ENCODE results near the gene NES.
A peak's percentile ranks its signal among the peaks of the same experiment; 100 is the strongest.

The NES gene

GRCh38 chr1:156703741-156704140 is 26.5 kb upstream of the NES start:
- no peak for DNase-seq (ENCODE audit: low spot score)

DNA sequence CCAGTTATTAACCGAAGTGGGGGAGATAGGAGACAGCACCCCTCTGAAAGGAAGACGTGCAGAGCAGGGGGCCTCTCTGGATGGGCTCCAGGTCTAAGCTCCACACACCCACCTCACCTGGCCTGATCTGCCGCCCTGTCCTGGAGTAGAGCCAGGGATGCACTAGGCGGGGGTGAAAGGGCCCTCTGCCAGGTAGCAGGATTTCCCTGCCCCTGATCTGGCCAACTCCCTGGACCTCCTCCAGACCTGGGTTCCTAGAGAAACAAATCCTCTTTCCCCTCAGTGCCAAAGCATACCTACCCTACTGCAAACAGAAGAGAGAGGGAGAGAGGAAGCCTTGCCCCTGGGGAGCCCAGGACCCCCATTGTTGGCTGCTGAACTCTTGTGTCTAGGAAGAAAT is 26.1 kb upstream of the NES start:
- DNase-seq (ENCODE audit: low spot score) = no peak

GRCh38 chr1:156700736-156701531 is 23.7 kb upstream of the NES start:
- DNase-seq (ENCODE audit: low spot score) = no peak

DNA sequence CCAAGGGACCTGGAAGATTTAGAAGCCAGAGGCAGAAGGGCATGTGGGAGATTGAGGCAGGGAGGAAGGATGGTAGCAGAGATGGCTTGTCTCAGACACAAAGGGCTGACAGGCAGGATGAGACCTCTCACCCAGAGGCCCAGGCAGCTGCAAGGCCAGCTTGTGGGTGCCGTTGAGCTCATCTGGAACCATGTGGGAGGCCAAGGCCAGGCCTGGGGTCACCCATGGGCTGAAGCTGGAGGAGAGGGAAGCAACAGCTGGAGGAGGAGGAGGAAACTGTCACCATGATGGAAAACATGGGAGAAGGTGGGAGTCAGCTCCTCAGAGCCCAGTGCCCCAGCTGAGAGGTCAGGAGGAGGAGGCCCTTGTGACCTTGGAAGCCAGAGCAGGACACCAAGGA is 21.8 kb upstream of the NES start:
- DNase-seq (ENCODE audit: low spot score) = no peak

DNA sequence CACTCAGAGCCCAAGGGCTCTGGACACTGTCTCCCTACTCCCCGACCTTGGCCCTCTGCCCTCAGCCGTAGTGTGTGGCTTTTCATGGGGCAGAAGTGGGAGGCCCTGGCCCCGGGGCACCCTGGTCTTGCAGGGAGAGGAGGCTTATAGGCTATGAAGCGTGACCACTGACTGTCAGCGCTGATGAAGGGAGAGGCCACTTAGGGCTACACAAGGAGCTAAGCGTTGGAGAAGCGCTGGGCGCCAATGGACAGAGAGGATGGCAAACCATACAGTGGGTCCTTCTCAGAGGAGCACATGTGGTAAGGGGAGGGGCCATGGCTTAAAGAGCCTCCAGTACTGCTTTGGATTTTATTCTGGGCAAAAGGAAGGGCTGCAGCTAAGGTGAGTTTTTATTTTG is 20.3 kb upstream of the NES start:
- no peak for DNase-seq (ENCODE audit: low spot score)

GRCh38 chr1:156696755-156697154 is 19.5 kb upstream of the NES start:
- no peak for DNase-seq (ENCODE audit: low spot score)

GRCh38 chr1:156694690-156694962 is 17.4 kb upstream of the NES start:
- no peak for DNase-seq (ENCODE audit: low spot score)

DNA sequence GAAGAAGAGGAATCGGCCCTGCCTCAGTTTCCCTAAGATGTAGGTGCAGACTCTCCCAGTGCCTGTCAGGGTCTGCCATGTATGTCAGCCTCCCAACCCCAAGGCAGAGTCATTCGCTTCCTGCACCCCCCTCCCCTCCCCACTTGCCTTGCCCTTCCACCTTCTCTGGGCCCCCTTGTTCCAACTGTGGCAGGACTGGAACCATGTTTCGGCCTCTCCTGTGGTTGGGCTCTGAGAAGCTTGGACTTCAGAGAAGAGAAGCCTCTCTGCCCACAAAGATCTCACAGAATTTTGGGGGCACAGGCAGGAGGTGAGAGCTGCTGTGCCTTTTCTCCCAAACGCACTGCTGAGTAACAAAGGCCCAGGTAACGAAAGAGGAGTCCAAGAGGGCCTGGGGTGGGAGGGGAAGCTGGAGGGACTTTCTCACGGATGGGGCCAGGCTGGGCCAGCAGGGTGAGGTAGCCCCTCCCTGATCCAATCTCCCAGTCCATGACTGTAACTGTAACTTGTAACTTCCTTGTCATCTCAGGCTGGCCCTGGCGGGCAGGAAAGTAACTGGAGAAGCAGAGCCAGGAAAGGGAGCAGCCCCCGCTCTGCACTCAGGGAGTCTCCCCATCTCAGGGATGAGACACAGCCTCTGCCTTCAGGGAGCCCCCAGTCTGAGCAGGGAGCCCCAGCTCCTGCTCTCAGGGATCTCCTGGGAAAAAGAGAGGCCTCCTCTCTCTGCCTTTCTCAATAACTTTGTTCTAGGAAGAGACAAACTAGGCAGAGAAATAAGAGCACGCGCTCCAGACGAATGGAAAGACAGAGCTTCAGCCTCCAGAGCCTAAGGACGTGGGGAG is 16.9 kb upstream of the NES start:
- no peak for DNase-seq (ENCODE audit: low spot score)

DNA sequence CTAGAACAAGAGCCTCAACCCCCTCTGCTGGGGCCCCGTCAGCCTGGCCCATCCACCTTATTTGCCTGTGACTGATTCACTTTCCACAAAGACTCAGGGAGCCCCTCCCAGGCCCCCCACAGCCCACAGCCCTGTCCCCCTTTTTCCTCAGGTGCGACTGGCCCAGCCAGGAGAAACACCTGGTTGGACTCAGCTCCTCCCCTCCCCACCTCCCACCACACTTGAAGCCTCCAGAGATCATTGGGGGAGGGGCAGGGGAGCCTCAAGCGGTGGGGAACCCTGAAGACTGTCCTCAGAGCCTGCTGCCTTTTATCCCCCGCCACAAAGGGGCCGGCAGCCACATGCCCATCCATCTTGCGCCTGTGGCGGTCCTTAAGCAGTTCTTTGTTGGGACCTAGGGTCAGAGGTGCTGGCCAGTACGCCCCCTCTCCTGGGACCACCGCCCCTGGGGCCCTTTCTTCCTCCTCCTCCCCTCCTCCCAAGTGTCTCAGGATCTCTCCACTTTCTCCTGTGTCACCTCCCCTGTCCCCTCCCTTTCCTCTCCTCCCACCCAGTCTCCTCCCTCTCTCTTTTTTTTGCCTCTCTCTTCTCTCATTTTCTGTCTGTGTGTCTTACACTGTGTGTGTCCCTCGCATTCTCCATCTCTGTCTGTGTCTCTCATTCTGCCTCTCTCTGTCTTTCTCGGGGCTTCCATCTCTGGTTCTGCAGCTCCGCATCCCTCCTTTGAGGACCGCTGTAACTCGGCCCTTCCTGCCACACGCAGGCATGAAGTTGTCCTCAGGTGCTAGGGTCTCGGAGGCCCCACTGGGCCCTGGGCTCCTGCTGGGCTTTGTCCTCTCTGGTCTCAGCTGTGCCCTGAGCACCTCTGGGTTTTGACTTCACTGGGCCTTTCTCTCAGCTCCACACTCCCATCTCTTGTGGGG is 16.0 kb upstream of the NES start:
- no peak for DNase-seq (ENCODE audit: low spot score)

- no peak for DNase-seq (ENCODE audit: low spot score)
These were observed 15.3 kb upstream of the NES start for GRCh38 chr1:156692441-156692924.

- no peak for DNase-seq (ENCODE audit: low spot score)
These were observed 14.6 kb upstream of the NES start for GRCh38 chr1:156691665-156692440.

DNA sequence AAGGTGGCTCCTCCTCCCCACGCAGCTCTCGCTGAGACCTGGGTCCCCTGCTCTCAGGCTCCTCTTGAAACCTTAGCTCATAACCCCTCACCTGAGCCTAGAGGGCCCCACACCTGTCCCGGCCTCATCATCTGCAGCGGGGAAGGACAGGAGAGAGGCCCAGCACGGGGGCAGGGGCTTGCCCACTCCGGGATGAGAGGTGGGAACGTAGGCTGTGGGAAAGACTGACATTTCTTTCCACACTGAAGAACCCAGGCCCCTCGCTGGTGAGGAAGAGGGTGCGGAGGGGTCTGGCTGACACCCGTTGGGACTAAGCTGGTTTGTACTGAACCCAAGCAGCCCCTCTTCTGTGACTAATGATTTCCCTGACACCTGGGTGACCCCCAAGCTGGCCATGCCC is 14.0 kb upstream of the NES start:
- DNase-seq (ENCODE audit: low spot score) = no peak

- no peak for DNase-seq (ENCODE audit: low spot score)
These were observed 13.4 kb upstream of the NES start for GRCh38 chr1:156690675-156691036.

DNA sequence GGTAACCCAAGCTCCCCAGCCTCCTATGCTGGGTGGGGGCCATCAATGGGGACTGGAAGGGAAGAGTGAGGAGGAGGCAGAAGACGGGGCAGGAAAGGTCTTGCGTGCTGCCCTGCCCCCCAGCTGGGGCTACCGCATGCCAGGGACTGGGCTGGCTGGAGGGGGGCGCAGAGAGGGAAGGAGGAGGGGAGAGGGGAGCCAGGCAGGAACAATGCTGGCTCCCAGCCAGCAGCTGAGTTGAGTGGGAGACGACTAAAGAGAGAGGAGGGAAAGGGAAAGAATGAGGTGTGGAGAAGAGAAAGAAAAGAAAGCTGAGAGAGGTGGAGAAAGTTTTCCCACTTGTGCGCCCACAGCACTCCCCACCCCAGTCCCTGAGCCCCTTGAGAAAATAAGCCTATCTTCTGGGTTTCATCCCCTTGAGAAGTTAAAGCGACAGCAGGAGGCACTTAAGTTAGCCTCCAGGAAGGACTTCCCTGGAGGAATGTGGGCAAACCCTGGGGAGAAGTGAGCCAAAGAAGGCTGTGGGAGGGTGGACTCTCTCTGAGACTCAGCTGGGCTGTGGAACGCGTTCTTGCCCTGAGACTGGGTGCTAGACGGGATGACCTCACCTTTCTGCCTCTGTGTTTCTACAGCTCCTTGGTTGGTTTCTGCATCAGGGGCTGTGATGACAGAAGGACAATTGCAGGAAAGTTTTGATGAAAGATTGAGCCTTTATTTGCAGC is 12.9 kb upstream of the NES start:
- DNase-seq (ENCODE audit: low spot score) = no peak

GRCh38 chr1:156689035-156689952 is 12.1 kb upstream of the NES start:
- peak; percentile 78 for DNase-seq (ENCODE audit: low spot score)

- DNase-seq (ENCODE audit: low spot score) = peak; percentile 12
These were observed 7.1 kb upstream of the NES start for GRCh38 chr1:156684227-156684782.

- DNase-seq (ENCODE audit: low spot score) = no peak
These were observed 5.1 kb upstream of the NES start for GRCh38 chr1:156682166-156682890.

GRCh38 chr1:156681196-156681960 is 4.2 kb upstream of the NES start:
- no peak for DNase-seq (ENCODE audit: low spot score)
